Esophagus muscularis mucosa (tissue), 4 donors: ENCODE measurements around the gene POGLUT2. TPM values are rescaled to one million over a fixed set of nuclear protein-coding genes. Genes with fewer than 3 reads are reported as not detected.

Experiments
- DNase-seq: peaks from one replicate; pipeline ENCODE4 v3.0.0-alpha.2; 2017; ENCODE audit errors: extremely low spot score
- H3K27ac ChIP-seq, 4 donors: fragments of 200-600 bp; sonication (generic); replicated peaks in 1 of 4; 1 replicate in 3 of 4; 2 replicates in 1 of 4; pipeline ENCODE4 v1.5.1; 2016 to 2019; ENCODE audit warnings: mild to moderate bottlenecking in 1 of 4
- H3K27me3 ChIP-seq, 4 donors: fragments of 200-600 bp; sonication (generic); one replicate each; pipeline versions ENCODE4 v1.5.1 to v1.6.0; 2016 to 2019
- H3K36me3 ChIP-seq, 4 donors: fragments of 200-600 bp; sonication (generic); one replicate each; pipeline ENCODE4 v1.5.1; 2016 to 2019
- H3K4me1 ChIP-seq, 4 donors: fragments of 200-600 bp; sonication (generic); one replicate each; pipeline ENCODE4 v1.5.1; 2016 to 2019
- H3K4me3 ChIP-seq, 4 donors: fragments of 200-600 bp; sonication (generic); 1 replicate in 2 of 4; 2 replicates in 2 of 4; pipeline ENCODE4 v1.5.1; 2016 to 2019; ENCODE audit warnings: mild to moderate bottlenecking in 4 of 4, moderate library complexity in 1 of 4
- H3K9me3 ChIP-seq, 4 donors: fragments of 200-600 bp; sonication (generic); 1 replicate in 3 of 4; 2 replicates in 1 of 4; pipeline ENCODE4 v1.5.1; 2016 to 2019
- CTCF ChIP-seq, 3 experiments: fragments of 200-600 bp in 2 of 3; fragments of 450-650 bp in 1 of 3; sonication (generic) in 2 of 3; IDR thresholded peaks; one replicate each; pipeline ENCODE4 v1.5.1; 2017 to 2019; ENCODE audit warnings: antibody characterized with exemption in 3 of 3, mild to moderate bottlenecking in 2 of 3, moderate library complexity in 1 of 3
- EP300 ChIP-seq: sonication (generic); formaldehyde crosslinking; IDR thresholded peaks from one replicate; pipeline ENCODE4 v1.6.1; 2017; ENCODE audit warnings: antibody characterized with exemption
- POLR2A ChIP-seq: fragments of 450-650 bp; IDR thresholded peaks from one replicate; pipeline ENCODE4 v1.6.1; 2017; ENCODE audit warnings: antibody characterized with exemption, moderate library complexity, mild to moderate bottlenecking, low read depth
- POLR2AphosphoS5 ChIP-seq, 2 donors: sonication (generic); formaldehyde crosslinking; IDR thresholded peaks; one replicate each; pipeline ENCODE4 v1.6.1; 2017; ENCODE audit warnings: antibody characterized with exemption in 2 of 2
- WGBS: methylation state at CpG from one replicate; pipeline ENCODE4 v1.1.5; 2018; 5-methylcytosine and 5-hydroxymethylcytosine counted together
- intact Hi-C: fragments of 100-400 bp; cut with DNase I; formaldehyde crosslinking; loops from one replicate; pipeline ENCODE4 v1.15.1; 2023
- total RNA-seq, 4 donors: library from RNA; depleted of rRNA; stranded (reverse); fragments of >200 nt; gene quantifications; one replicate each; pipeline versions ENCODE4 v1.1.0 to v1.2.1, GENCODE V29; 2016

Gene POGLUT2
- total RNA-seq, 4 donors from 2014 or later = 4.8 to 7.5 (median 6.3) TPM

DNA sequence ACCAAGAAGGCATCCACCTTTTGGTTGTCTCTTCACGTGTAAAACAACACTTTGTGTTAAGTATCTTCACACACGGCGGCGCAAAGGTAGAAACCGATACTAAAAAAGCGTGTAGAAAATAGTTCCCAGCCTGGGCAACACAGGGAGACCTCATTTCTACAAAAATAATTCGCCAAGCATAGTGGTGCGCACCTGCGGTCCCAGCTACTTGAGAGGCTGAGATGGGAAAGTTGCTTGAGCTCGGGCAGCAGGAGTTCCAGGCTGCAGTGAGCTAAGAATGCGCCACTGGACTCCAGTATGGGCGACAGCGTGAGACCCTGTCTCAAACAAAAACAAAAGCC lies 46.5 kb upstream of the POGLUT2 start:
- Histone ChIP-seq H3K27ac (peak overlapping the region; percentile 92 to 96 (median 96)), H3K27me3 (no peaks in the 10 kb centered on the region), H3K36me3 (peaks cover 0 to 7% (median 4%) of the 10 kb centered on the region in 4 donors), H3K4me3 (peak overlapping the region; percentile 73 to 88 (median 85)), H3K4me1 (peaks cover 10 to 40% (median 28%) of the 10 kb centered on the region in 4 donors), H3K9me3 (no peaks in the 10 kb centered on the region)
- WGBS = under 1% methylated on average over 13 of the region's 13 CpGs
- no peak for DNase-seq
- TF ChIP-seq POLR2AphosphoS5 (IDR thresholded peaks at IDR 0.05) (no peak), CTCF (IDR thresholded peaks at IDR 0.05) (no peak), POLR2A (no peak), EP300 (no peak)
- intact Hi-C loops = loop anchor here (5.0 kb wide), 2 partner anchors 73 to 263 kb away; partner anchors contain the start of gene TEX30

GRCh38 chr13:102839462-102839861 lies 40.7 kb upstream of the POGLUT2 start:
- intact Hi-C loops = no loop called here
- WGBS = 91% methylated on average over 5 of the region's 5 CpGs
- no peak overlapping the region for H3K4me3 ChIP-seq
- no peak overlapping the region for H3K27ac ChIP-seq
- no peaks in the 10 kb centered on the region for H3K9me3 ChIP-seq
- no peak for DNase-seq
- peaks cover 12 to 64% (median 48%) of the 10 kb centered on the region in 4 donors for H3K36me3 ChIP-seq
- no peak for TF ChIP-seq POLR2A
- no peak for TF ChIP-seq CTCF (IDR thresholded peaks at IDR 0.05)
- no peak for TF ChIP-seq EP300
- TF ChIP-seq POLR2AphosphoS5 (IDR thresholded peaks at IDR 0.05) = no peak
- H3K4me1 ChIP-seq = peaks cover 0 to under 1% (median 0%) of the 10 kb centered on the region in 4 donors
- no peaks in the 10 kb centered on the region for H3K27me3 ChIP-seq

DNA sequence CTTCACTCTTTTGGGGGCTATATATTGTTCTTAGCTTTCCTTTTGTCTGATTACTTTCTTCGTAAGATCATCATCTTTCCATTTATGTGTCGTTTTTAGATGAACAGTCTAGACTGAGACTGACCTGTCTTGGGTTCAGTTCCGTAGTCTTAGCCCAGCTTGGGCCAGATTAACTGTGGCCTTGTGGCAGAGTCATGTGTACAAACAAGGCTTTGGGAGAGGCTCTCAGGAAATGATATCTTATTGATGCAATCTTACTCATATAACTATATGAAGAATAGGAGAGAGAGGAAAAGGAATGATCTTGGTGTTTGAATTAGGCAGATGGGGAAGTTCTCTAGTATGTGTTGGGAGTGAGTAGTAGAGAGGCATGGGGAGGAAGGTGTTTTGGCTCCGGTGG lies 40.2 kb upstream of the POGLUT2 start:
- no peaks in the 10 kb centered on the region for H3K4me1 ChIP-seq
- H3K27me3 ChIP-seq = no peaks in the 10 kb centered on the region
- H3K9me3 ChIP-seq = no peaks in the 10 kb centered on the region
- H3K27ac ChIP-seq = no peak overlapping the region
- DNase-seq = no peak
- intact Hi-C loops = no loop called here
- 37% methylated on average over 4 of the region's 4 CpGs for WGBS
- H3K4me3 ChIP-seq = no peak overlapping the region
- TF ChIP-seq POLR2AphosphoS5 (IDR thresholded peaks at IDR 0.05) = no peak
- TF ChIP-seq EP300 = no peak
- no peak for TF ChIP-seq CTCF (IDR thresholded peaks at IDR 0.05)
- TF ChIP-seq POLR2A = no peak
- peaks cover 12 to 68% (median 50%) of the 10 kb centered on the region in 4 donors for H3K36me3 ChIP-seq

GRCh38 chr13:102838273-102838672 lies 39.5 kb upstream of the POGLUT2 start:
- no peak for DNase-seq
- no peak for TF ChIP-seq CTCF (IDR thresholded peaks at IDR 0.05)
- no peak for TF ChIP-seq POLR2AphosphoS5 (IDR thresholded peaks at IDR 0.05)
- TF ChIP-seq EP300 = no peak
- TF ChIP-seq POLR2A = no peak
- no peaks in the 10 kb centered on the region for H3K4me1 ChIP-seq
- H3K4me3 ChIP-seq = no peak overlapping the region
- H3K36me3 ChIP-seq = peaks cover 12 to 75% (median 54%) of the 10 kb centered on the region in 4 donors
- H3K27ac ChIP-seq = no peak overlapping the region
- no peaks in the 10 kb centered on the region for H3K27me3 ChIP-seq
- 70% methylated on average over 1 of the region's 1 CpG for WGBS
- intact Hi-C loops = no loop called here
- no peaks in the 10 kb centered on the region for H3K9me3 ChIP-seq

DNA sequence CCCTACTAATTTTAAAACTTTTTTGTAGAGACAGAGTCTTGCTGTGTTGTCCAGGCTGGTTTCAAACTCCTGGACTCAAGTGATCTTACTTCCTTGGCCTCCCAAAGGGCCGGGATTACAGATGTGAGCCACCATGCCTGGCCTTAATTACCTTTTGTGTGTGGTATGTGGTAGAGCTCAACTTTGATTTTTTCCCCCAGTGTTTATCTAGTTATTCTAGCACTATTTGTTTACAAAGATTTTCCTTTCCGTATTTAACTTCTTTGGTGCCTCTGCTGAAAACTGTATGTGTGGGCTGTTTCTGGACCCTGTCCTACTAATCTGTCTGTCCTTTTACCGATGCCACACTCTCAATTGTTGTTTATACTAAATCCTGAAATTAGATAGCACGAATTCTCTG lies 37.7 kb upstream of the POGLUT2 start:
- TF ChIP-seq CTCF (IDR thresholded peaks at IDR 0.05) = no peak
- TF ChIP-seq POLR2A = no peak
- no peak for TF ChIP-seq POLR2AphosphoS5 (IDR thresholded peaks at IDR 0.05)
- TF ChIP-seq EP300 = no peak
- H3K9me3 ChIP-seq = no peaks in the 10 kb centered on the region
- no peak for DNase-seq
- intact Hi-C loops = no loop called here
- no peak overlapping the region for H3K27ac ChIP-seq
- no peak overlapping the region for H3K4me3 ChIP-seq
- no peaks in the 10 kb centered on the region for H3K27me3 ChIP-seq
- no peaks in the 10 kb centered on the region for H3K4me1 ChIP-seq
- 93% methylated on average over 4 of the region's 4 CpGs for WGBS
- peaks cover 12 to 86% (median 60%) of the 10 kb centered on the region in 4 donors for H3K36me3 ChIP-seq
